CD4-positive, alpha-beta memory T cell (primary cell): ENCODE measurements around the gene TRIM66. TPM values are rescaled to one million over a fixed set of nuclear protein-coding genes. Genes with fewer than 3 reads are reported as not detected.
A peak's percentile ranks its signal among the peaks of the same experiment; 100 is the strongest.

Experiments used
- CTCF ChIA-PET: fragments of 350-600 bp; sonication (Branson Sonifier 250); formaldehyde crosslinking; loops from one replicate; lab custom pipeline; 2021; ENCODE audit warnings: inconsistent platforms; ENCODE audit not compliant: partially characterized antibody; lab: Charles Lee
- POLR2A ChIA-PET: fragments of 350-600 bp; sonication (Branson Sonifier 250); formaldehyde crosslinking; loops from one replicate; lab custom pipeline; 2021; ENCODE audit not compliant: partially characterized antibody; lab: Charles Lee
- DNase-seq, 5 donors: peaks; one replicate each; pipeline versions ENCODE4 v3.0.0 to v3.0.0-alpha.2; 2020 to 2022; ENCODE audit warnings: mixed read lengths in 1 of 5
- H3K27ac ChIP-seq: one replicate; pipeline ENCODE4 v1.7.0; 2013; ENCODE audit warnings: low read depth, low read length
- H3K27me3 ChIP-seq: 2 replicates; pipeline ENCODE4 v1.7.0; 2013; ENCODE audit warnings: mild to moderate bottlenecking, low read length, moderate library complexity; ENCODE audit not compliant: insufficient read depth
- H3K36me3 ChIP-seq: 2 replicates; pipeline ENCODE4 v1.7.0; 2013; ENCODE audit warnings: mild to moderate bottlenecking, low read length, moderate library complexity; ENCODE audit not compliant: insufficient read depth
- H3K4me1 ChIP-seq: 2 replicates; pipeline ENCODE4 v1.7.0; 2013; ENCODE audit warnings: mild to moderate bottlenecking, low read length, moderate library complexity; ENCODE audit not compliant: insufficient read depth
- H3K4me3 ChIP-seq, 2 donors: one replicate each; pipeline ENCODE4 v1.7.0; 2013; ENCODE audit warnings: low read length in 2 of 2, mild to moderate bottlenecking in 1 of 2
- H3K9me3 ChIP-seq, 2 donors: one replicate each; pipeline ENCODE4 v1.7.0; 2013; ENCODE audit warnings: low read length in 2 of 2, control low read depth in 1 of 2; ENCODE audit not compliant: control insufficient read depth in 1 of 2
- H3K27ac Mint-ChIP-seq, 7 donors: one replicate each; pipeline ENCODE4 v1.8.0; 2020 to 2021; ENCODE audit warnings: mixed read lengths in 7 of 7, mild to moderate bottlenecking in 6 of 7, inconsistent platforms in 3 of 7, moderate library complexity in 3 of 7
- H3K27me3 Mint-ChIP-seq, 2 donors: one replicate each; pipeline ENCODE4 v1.8.0; 2020 to 2021; ENCODE audit warnings: mixed read lengths in 2 of 2
- H3K36me3 Mint-ChIP-seq, 2 donors: one replicate each; pipeline ENCODE4 v1.8.0; 2020 to 2021; ENCODE audit warnings: mixed read lengths in 2 of 2, inconsistent platforms in 1 of 2, mild to moderate bottlenecking in 1 of 2
- H3K4me1 Mint-ChIP-seq, 4 donors: one replicate each; pipeline ENCODE4 v1.8.0; 2020 to 2021; ENCODE audit warnings: mixed read lengths in 4 of 4, mild to moderate bottlenecking in 1 of 4
- H3K4me3 Mint-ChIP-seq, 8 donors: one replicate each; pipeline ENCODE4 v1.8.0; 2020 to 2021; ENCODE audit warnings: mixed read lengths in 8 of 8, mild to moderate bottlenecking in 7 of 8, moderate library complexity in 6 of 8, inconsistent platforms in 3 of 8
- H3K9me3 Mint-ChIP-seq, 8 donors: one replicate each; pipeline ENCODE4 v1.8.0; 2020 to 2021; ENCODE audit warnings: mixed read lengths in 8 of 8, mild to moderate bottlenecking in 5 of 8, inconsistent platforms in 3 of 8, moderate library complexity in 1 of 8
- intact Hi-C: fragments of 100-400 bp; cut with micrococcal nuclease; formaldehyde crosslinking; loops from one replicate; pipeline ENCODE4 v1.15.1; 2023
- polyA plus RNA-seq, 2 donors: library from polyadenylated mRNA; unstranded; fragments of 300-500 nt; fragmentation: Illumina TruSeq; gene quantifications; one replicate each; pipeline ENCODE4 v1.2.3, GENCODE V29; 2021
- total RNA-seq, 2 experiments: library from RNA; stranded (reverse); gene quantifications; one replicate each; pipeline ENCODE4 v1.2.3, GENCODE V29; 2021

Gene TRIM66
- total and polyA plus RNA-seq, 4 experiments from 2014 or later, result 0.67 to 31.3 (median 25.0) TPM; not detected in 1

- Mint-ChIP-seq H3K4me1 (peaks cover 9 to 11% (median 10%) of the 10 kb centered on the region in 4 donors), H3K4me3 (no peak overlapping the region), H3K27me3 (no peaks in the 10 kb centered on the region), H3K27ac (no peak overlapping the region), H3K9me3 (no peaks in the 10 kb centered on the region), H3K36me3 (peaks cover 2 to 9% of the 10 kb centered on the region in 2 donors)
- ChIA-PET POLR2A (interaction anchor here (2.9 kb wide), 1 partner anchor 11 kb away, joined by 10 read pairs; the partner anchor contains the start of genes RPL27A and TRIM66), CTCF (no interaction called here)
- no peaks in the 10 kb centered on the region for H3K27me3 ChIP-seq
- no peak overlapping the region for H3K4me3 ChIP-seq
- H3K4me1 ChIP-seq, result peaks cover 9% of the 10 kb centered on the region
- no peaks in the 10 kb centered on the region for H3K9me3 ChIP-seq
- H3K36me3 ChIP-seq, result no peaks in the 10 kb centered on the region
- no peak for DNase-seq
- intact Hi-C loops, result no loop called here
- H3K27ac ChIP-seq, result no peak overlapping the region
Observed at GRCh38 chr11:8694137-8694536, 11.7 kb upstream of the TRIM66 start.

GRCh38 chr11:8693555-8693954 lies 11.1 kb upstream of the TRIM66 start:
- DNase-seq, result no peak
- ChIA-PET CTCF (no interaction called here), POLR2A (interaction anchor here (2.9 kb wide), 1 partner anchor 11 kb away, joined by 10 read pairs; the partner anchor contains the start of genes RPL27A and TRIM66)
- no peak overlapping the region for H3K4me3 ChIP-seq
- Mint-ChIP-seq H3K27me3 (no peaks in the 10 kb centered on the region), H3K4me1 (peaks cover 10 to 17% (median 14%) of the 10 kb centered on the region in 4 donors), H3K27ac (no peak overlapping the region), H3K9me3 (no peaks in the 10 kb centered on the region), H3K4me3 (no peak overlapping the region), H3K36me3 (peaks cover 8 to 9% of the 10 kb centered on the region in 2 donors)
- H3K4me1 ChIP-seq, result peaks cover 9% of the 10 kb centered on the region
- no peaks in the 10 kb centered on the region for H3K36me3 ChIP-seq
- intact Hi-C loops, result no loop called here
- H3K27ac ChIP-seq, result no peak overlapping the region
- no peaks in the 10 kb centered on the region for H3K27me3 ChIP-seq
- no peaks in the 10 kb centered on the region for H3K9me3 ChIP-seq

GRCh38 chr11:8693010-8693551 lies 10.6 kb upstream of the TRIM66 start:
- Mint-ChIP-seq H3K4me3 (no peak overlapping the region), H3K27me3 (no peaks in the 10 kb centered on the region), H3K36me3 (peaks cover 9 to 11% of the 10 kb centered on the region in 2 donors), H3K27ac (peak overlapping the region in 1 of 7 donors; percentile 3), H3K9me3 (no peaks in the 10 kb centered on the region), H3K4me1 (peaks cover 14 to 21% (median 18%) of the 10 kb centered on the region in 4 donors)
- H3K27me3 ChIP-seq, result no peaks in the 10 kb centered on the region
- DNase-seq, result no peak
- H3K27ac ChIP-seq, result no peak overlapping the region
- CTCF ChIA-PET, result no interaction called here
- intact Hi-C loops, result no loop called here
- no peaks in the 10 kb centered on the region for H3K9me3 ChIP-seq
- H3K4me3 ChIP-seq, result no peak overlapping the region
- POLR2A ChIA-PET, result interaction anchor here (2.9 kb wide), 1 partner anchor 10 kb away, joined by 10 read pairs; the partner anchor contains the start of genes RPL27A and TRIM66
- peaks cover 12% of the 10 kb centered on the region for H3K4me1 ChIP-seq
- no peaks in the 10 kb centered on the region for H3K36me3 ChIP-seq

GRCh38 chr11:8692417-8692816 lies 10.0 kb upstream of the TRIM66 start:
- no peak overlapping the region for H3K4me3 ChIP-seq
- Mint-ChIP-seq H3K9me3 (no peaks in the 10 kb centered on the region), H3K27me3 (no peaks in the 10 kb centered on the region), H3K4me1 (peaks cover 18 to 28% (median 23%) of the 10 kb centered on the region in 4 donors), H3K27ac (no peak overlapping the region), H3K4me3 (no peak overlapping the region), H3K36me3 (peaks cover 6 to 15% of the 10 kb centered on the region in 2 donors)
- POLR2A ChIA-PET, result interaction anchor here (2.9 kb wide), 1 partner anchor 9 kb away, joined by 10 read pairs; the partner anchor contains the start of genes RPL27A and TRIM66
- no peaks in the 10 kb centered on the region for H3K9me3 ChIP-seq
- CTCF ChIA-PET, result no interaction called here
- H3K4me1 ChIP-seq, result peaks cover 16% of the 10 kb centered on the region
- H3K27me3 ChIP-seq, result no peaks in the 10 kb centered on the region
- no peak for DNase-seq
- intact Hi-C loops, result no loop called here
- no peak overlapping the region for H3K27ac ChIP-seq
- H3K36me3 ChIP-seq, result no peaks in the 10 kb centered on the region

DNA sequence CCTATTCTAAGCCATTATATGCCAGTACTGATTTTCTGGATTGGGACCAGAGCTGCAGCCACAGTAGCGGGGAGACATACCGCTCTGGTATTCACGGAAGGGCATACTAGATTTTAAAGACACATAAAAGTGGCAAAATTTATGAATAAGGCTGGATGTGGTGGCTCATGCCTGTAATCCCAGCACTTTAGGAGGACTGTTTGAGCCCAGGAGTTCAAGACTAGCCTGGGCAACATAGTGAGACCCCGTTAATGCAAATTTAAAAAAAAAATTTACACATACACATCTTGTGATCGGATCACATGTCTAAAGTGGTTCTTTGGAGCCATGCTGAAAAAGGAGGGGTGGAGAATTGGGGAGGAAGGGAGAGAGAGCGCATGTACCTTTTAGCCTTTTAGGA lies 9.1 kb upstream of the TRIM66 start:
- no peak for DNase-seq
- no peak overlapping the region for H3K4me3 ChIP-seq
- peaks cover 16% of the 10 kb centered on the region for H3K4me1 ChIP-seq
- H3K27ac ChIP-seq, result no peak overlapping the region
- Mint-ChIP-seq H3K27ac (peak overlapping the region in 1 of 7 donors; percentile 98), H3K4me3 (no peak overlapping the region), H3K9me3 (peaks cover 0 to 2% (median 0%) of the 10 kb centered on the region in 8 donors), H3K4me1 (peaks cover 18 to 34% (median 26%) of the 10 kb centered on the region in 4 donors), H3K27me3 (no peaks in the 10 kb centered on the region), H3K36me3 (peaks cover 0 to 21% of the 10 kb centered on the region in 2 donors)
- H3K36me3 ChIP-seq, result no peaks in the 10 kb centered on the region
- POLR2A ChIA-PET, result interaction anchor here (2.9 kb wide), 1 partner anchor 9 kb away, joined by 10 read pairs; the partner anchor contains the start of genes RPL27A and TRIM66
- no peaks in the 10 kb centered on the region for H3K27me3 ChIP-seq
- intact Hi-C loops, result no loop called here
- no peaks in the 10 kb centered on the region for H3K9me3 ChIP-seq
- CTCF ChIA-PET, result no interaction called here

DNA sequence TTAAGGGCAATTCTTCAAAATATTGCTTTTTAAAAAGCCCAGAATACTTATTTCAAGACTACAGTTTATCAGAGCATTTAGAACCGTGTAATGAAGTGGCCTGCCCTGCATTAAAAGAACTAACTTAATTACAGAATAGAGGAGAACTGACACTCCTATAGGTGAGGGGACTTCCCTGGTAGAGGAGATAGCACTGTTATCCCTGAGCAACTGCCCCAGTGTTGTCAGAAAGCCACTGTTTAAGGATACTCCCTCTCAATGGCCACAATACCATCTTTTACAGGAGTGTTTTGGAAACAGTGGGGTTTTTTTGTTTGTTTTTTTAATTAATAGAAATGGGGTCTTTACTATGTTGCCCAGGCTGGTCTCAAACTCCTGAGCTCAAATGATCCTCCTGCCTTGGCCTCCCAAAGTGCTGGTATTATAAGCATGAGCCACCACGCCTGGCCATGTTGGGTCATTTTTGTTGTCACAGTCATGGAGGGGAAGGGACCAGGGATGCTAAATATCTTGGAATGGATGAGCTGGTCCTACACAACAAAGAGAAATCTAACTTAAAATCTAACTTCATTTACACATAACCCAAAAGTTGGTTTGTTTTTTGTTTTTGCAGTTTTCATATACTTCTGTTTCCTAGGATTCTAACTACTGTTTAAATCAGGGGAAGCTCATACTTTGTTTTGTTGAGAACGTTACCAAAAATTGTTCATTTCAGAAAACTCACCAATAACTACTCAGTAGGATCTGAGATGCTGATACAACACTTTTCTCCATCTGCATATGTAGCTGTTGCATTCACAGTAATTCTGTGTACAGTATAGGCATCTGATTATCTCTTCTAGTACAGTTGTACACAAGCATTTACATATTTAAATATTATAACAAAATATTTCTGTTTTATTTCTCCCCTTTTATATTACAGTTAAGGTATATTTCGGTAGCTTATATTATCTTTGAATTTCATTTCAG lies 8.2 kb upstream of the TRIM66 start:
- peaks cover 16% of the 10 kb centered on the region for H3K4me1 ChIP-seq
- CTCF ChIA-PET, result no interaction called here
- peaks cover 18 to 38% (median 26%) of the 10 kb centered on the region in 4 donors for H3K4me1 Mint-ChIP-seq
- POLR2A ChIA-PET, result interaction anchor here (1.1 kb wide), 1 partner anchor 8 kb away, joined by 8 read pairs; the partner anchor contains the start of genes RPL27A and TRIM66
- DNase-seq, result no peak
- H3K36me3 ChIP-seq, result peaks cover 4% of the 10 kb centered on the region
- no peaks in the 10 kb centered on the region for H3K27me3 ChIP-seq
- H3K9me3 ChIP-seq, result no peaks in the 10 kb centered on the region
- peaks cover 0 to 2% (median 0%) of the 10 kb centered on the region in 8 donors for H3K9me3 Mint-ChIP-seq
- no peak overlapping the region for H3K27ac ChIP-seq
- H3K27me3 Mint-ChIP-seq, result no peaks in the 10 kb centered on the region
- no peak overlapping the region for H3K4me3 ChIP-seq
- peak overlapping the region in 7 of 8 donors; percentile 6 to 98 (median 97) for H3K4me3 Mint-ChIP-seq
- H3K36me3 Mint-ChIP-seq, result peaks cover 7 to 30% of the 10 kb centered on the region in 2 donors
- H3K27ac Mint-ChIP-seq, result peak overlapping the region in 4 of 7 donors; percentile 27 to 98 (median 96)
- intact Hi-C loops, result no loop called here
